ENCODE data around the gene FAM13A.

- TF ChIP-seq CTCF (IDR thresholded peaks at IDR 0.05; ENCODE audit: extremely low read depth in 1 of 2, insufficient read depth in 1 of 2, low read depth in 1 of 2, low read length in 2 of 2), result no peak
- TF ChIP-seq POLR2AphosphoS5 (IDR thresholded peaks at IDR 0.05; ENCODE audit: insufficient read depth, low read depth, low read length), result no peak
- TF ChIP-seq POLR2A (IDR thresholded peaks at IDR 0.05; ENCODE audit: low read depth, low read length), result no peak
- TF ChIP-seq EZH2 (IDR thresholded peaks at IDR 0.05; ENCODE audit: borderline replicate concordance, low read depth, low read length, severe bottlenecking), result no peak
- no peak for TF ChIP-seq MYC (IDR thresholded peaks at IDR 0.05; ENCODE audit: low read depth, low read length)
- no peak for TF ChIP-seq MAX (IDR thresholded peaks at IDR 0.05; ENCODE audit: insufficient read depth, insufficient read length)
- no peak for TF ChIP-seq JUN (IDR thresholded peaks at IDR 0.05; ENCODE audit: borderline replicate concordance, insufficient read depth, insufficient read length, low read depth)
Measured at GRCh38 chr4:88761342-88761741, 295.6 kb downstream of the FAM13A start.
